KOPT-K1 (cell line): ENCODE data around the gene NKAIN2.

Experiments used
- H3K27ac ChIP-seq: fragments of 200-600 bp; sonication (generic); 2 replicates; pipeline ENCODE4 v1.5.1; 2016; ENCODE audit warnings: antibody characterized with exemption, mild to moderate bottlenecking, low read depth, low read length; ENCODE audit not compliant: poor library complexity, severe bottlenecking
- H3K36me3 ChIP-seq: fragments of 200-600 bp; sonication (generic); 2 replicates; pipeline ENCODE4 v1.5.1; 2017; ENCODE audit warnings: antibody characterized with exemption, mild to moderate bottlenecking, low read length, moderate library complexity; ENCODE audit not compliant: insufficient read depth
- H3K9me3 ChIP-seq: fragments of 200-600 bp; sonication (generic); 2 replicates; pipeline ENCODE4 v1.5.1; 2017; ENCODE audit warnings: antibody characterized with exemption, low read length, mild to moderate bottlenecking; ENCODE audit not compliant: insufficient read depth, poor library complexity, severe bottlenecking

Gene NKAIN2

DNA sequence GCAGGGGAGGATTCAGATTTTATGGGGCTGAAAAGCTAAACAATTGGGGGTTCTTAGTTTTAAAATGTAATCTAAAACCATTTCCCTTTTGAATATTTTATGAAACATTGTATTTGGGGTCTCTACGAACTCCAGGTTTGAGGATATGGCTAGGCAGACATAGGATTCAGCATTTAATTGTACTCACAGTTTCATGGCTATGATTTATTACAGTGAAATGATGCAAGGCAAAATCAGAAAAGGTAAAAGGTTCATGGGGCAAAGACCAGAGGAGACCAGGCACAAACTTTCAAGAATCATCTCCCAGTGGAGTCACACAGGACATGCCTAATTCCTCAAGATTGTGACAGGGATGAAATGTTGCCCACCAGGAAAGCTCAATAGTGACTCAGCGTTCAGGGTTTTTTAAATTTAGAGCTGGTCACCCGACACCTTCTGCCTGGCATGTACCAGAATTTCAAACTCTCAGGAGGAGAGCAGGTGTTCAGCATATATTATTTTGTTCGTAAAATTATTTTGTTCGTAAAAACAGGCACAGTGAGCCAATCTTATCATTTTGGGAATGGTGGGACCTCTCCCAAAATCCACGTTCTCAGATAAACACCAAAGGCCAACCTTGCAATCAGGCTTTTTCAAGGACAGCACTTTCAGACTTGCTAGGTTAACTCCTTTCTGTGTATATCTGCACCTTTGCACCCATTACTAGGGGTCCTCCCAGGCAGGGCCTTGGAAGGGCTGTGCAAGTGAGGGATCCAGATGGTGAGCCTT lies 270.3 kb downstream of the NKAIN2 start:
- H3K27ac ChIP-seq = no peak overlapping the region
- H3K36me3 ChIP-seq = no peaks in the 10 kb centered on the region
- H3K9me3 ChIP-seq = no peaks in the 10 kb centered on the region

- Histone ChIP-seq H3K27ac (no peak overlapping the region), H3K9me3 (no peaks in the 10 kb centered on the region), H3K36me3 (no peaks in the 10 kb centered on the region)
Observed at GRCh38 chr6:124074606-124075005, 270.9 kb downstream of the NKAIN2 start.

- no peak overlapping the region for H3K27ac ChIP-seq
- H3K9me3 ChIP-seq = no peaks in the 10 kb centered on the region
Observed at GRCh38 chr6:124076336-124077048, 272.8 kb downstream of the NKAIN2 start.

GRCh38 chr6:124078169-124078568 lies 274.5 kb downstream of the NKAIN2 start:
- Histone ChIP-seq H3K36me3 (no peaks in the 10 kb centered on the region), H3K9me3 (no peaks in the 10 kb centered on the region), H3K27ac (no peak overlapping the region)

More at GRCh38 chr6:124076336-124077048, 272.8 kb downstream of the NKAIN2 start:
- no peaks in the 10 kb centered on the region for H3K36me3 ChIP-seq

DNA sequence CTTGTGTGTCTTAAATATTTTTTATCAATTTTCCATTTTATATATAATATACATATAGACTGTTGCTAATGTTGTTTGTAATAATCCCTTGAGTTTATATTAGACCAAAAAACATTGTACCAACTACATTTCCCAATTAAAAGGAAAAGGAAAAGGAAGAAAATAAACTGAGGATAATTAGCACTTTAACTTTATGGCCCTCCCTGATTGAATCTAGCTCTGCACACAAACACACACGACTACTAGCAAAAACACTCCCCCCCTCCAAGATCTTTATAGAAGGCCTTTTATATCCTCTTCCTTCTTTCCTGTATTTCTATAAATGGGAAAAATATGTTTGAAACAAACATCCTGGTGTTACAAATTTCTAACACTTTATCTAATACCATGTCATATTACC lies 276.8 kb downstream of the NKAIN2 start:
- H3K27ac ChIP-seq = no peak overlapping the region
- no peaks in the 10 kb centered on the region for H3K9me3 ChIP-seq
- H3K36me3 ChIP-seq = no peaks in the 10 kb centered on the region

- no peak overlapping the region for H3K27ac ChIP-seq
- H3K9me3 ChIP-seq = no peaks in the 10 kb centered on the region
Observed at GRCh38 chr6:124090491-124090890, 286.8 kb downstream of the NKAIN2 start.

DNA sequence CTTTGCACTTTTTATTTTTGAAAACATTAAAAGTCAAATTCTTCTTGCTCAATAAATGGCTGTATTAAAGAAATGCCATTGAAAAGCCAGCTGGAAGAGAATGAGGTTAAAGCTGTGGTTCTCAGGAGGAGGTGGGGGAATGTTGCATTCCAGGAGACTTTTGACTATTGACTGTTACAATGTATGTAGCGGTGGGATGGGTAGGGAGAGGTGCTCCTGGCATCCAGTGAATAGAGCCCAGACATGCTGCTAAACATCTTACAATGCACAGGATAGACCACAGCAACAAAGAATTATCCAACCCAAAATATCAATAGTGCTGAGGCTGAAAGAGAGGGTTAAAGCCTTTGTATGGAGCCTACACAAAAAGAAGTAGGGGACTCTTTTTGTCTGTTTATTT lies 295.9 kb downstream of the NKAIN2 start:
- H3K9me3 ChIP-seq = no peaks in the 10 kb centered on the region
- H3K27ac ChIP-seq = no peak overlapping the region
- H3K36me3 ChIP-seq = no peaks in the 10 kb centered on the region

More at GRCh38 chr6:124090491-124090890, 286.8 kb downstream of the NKAIN2 start:
- no peaks in the 10 kb centered on the region for H3K36me3 ChIP-seq

GRCh38 chr6:124110514-124110913 lies 306.8 kb downstream of the NKAIN2 start:
- H3K36me3 ChIP-seq = no peaks in the 10 kb centered on the region
- no peaks in the 10 kb centered on the region for H3K9me3 ChIP-seq
- H3K27ac ChIP-seq = no peak overlapping the region

GRCh38 chr6:124119596-124119995 lies 315.9 kb downstream of the NKAIN2 start:
- Histone ChIP-seq H3K36me3 (no peaks in the 10 kb centered on the region), H3K27ac (no peak overlapping the region), H3K9me3 (no peaks in the 10 kb centered on the region)

- Histone ChIP-seq H3K36me3 (no peaks in the 10 kb centered on the region), H3K9me3 (no peaks in the 10 kb centered on the region), H3K27ac (no peak overlapping the region)
Observed at GRCh38 chr6:124123617-124124209, 320.0 kb downstream of the NKAIN2 start.

DNA sequence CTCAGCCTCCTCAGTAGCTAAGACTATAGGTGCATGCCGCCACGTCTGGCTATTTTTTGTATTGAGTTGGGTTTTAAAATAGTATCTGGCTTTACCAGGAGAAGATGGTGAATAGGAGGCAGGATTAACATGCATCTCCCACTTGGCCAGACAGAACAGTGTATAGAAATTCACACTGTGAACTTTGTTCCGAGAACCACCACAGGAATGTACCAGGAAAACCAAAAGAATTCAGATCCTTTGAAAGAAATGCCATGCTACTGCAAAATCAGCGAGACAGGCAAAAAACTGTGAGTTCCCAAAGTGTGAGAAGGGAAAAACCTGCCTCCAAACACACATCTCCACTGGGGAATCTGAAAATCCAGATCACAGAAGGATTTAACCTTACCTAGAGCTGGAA lies 327.6 kb downstream of the NKAIN2 start:
- Histone ChIP-seq H3K9me3 (no peaks in the 10 kb centered on the region), H3K36me3 (no peaks in the 10 kb centered on the region), H3K27ac (no peak overlapping the region)

- Histone ChIP-seq H3K9me3 (no peaks in the 10 kb centered on the region), H3K36me3 (no peaks in the 10 kb centered on the region), H3K27ac (no peak overlapping the region)
Observed at GRCh38 chr6:124131779-124132178, 328.1 kb downstream of the NKAIN2 start.

- H3K27ac ChIP-seq = no peak overlapping the region
- H3K9me3 ChIP-seq = no peaks in the 10 kb centered on the region
- no peaks in the 10 kb centered on the region for H3K36me3 ChIP-seq
Observed at GRCh38 chr6:124132256-124132655, 328.6 kb downstream of the NKAIN2 start.

DNA sequence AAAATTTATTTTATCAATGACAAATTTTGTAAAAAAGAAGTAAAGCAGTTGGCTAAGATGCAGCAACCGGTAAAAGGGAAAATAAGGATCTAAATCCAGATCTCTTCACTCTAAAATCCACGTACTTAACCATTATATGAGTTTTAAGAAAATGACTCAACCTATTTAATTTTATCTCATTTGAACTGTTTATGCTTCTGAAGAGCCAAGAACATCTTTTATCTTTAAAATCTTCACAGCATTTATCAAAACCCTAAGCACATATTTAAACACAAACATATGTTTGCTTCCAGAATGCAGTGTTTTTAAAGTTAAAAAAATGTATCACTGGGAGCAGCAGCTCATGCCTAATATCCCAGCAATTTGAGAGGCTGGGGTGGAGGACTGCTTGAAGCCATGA lies 339.2 kb downstream of the NKAIN2 start:
- Histone ChIP-seq H3K27ac (no peak overlapping the region), H3K36me3 (no peaks in the 10 kb centered on the region), H3K9me3 (no peaks in the 10 kb centered on the region)

DNA sequence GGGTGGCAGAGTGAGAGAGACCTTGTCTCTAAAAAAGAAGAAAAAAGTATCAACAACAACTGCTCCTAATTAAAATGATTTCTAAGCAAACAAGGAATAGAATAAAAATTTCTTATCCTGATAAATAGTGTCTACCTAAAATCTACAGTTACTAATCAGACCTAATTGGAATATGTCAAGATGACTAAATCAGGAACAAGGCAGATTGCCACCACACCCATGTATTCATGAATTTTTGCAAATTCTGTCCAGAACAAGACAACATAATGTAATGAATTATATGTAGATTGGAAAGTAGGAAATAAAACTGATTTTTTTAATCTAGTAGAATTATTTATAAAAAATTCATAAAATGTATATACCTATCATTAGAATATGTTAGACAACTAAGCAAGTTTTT lies 339.8 kb downstream of the NKAIN2 start:
- Histone ChIP-seq H3K9me3 (no peaks in the 10 kb centered on the region), H3K36me3 (no peaks in the 10 kb centered on the region), H3K27ac (no peak overlapping the region)
